HL-60/S4 treated with retinoic acid at 250 ng/mL for 4 days and 3 days (cell line): ENCODE results near the gene ATF3.

Experiments used
- in situ Hi-C: fragments of 300-500 bp; cut with MboI; formaldehyde crosslinking; loops from 2 replicates; pipeline ENCODE4 v1.7.0; 2022; ENCODE audit warnings: low sequenced_read_pairs

The ATF3 gene

DNA sequence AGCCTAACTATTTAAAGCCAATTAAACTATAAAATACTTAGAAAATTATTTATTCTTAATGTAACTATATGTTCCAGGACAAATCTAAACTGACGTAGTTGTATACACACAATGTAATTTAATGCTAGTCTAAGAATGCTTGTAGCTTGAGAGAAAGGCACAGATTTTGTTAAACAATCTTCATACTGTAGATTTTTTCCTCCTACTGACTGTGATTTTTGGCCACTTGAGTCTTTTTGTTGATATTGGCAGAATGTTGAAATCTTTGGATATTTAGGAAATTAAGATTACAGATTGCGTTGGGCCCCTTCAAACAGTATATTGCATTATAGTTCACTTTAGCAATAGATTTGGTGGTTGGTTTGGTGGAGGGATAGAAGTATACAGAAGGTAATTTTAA lies 40.5 kb downstream of the ATF3 start:
- in situ Hi-C loops: no loop called here

DNA sequence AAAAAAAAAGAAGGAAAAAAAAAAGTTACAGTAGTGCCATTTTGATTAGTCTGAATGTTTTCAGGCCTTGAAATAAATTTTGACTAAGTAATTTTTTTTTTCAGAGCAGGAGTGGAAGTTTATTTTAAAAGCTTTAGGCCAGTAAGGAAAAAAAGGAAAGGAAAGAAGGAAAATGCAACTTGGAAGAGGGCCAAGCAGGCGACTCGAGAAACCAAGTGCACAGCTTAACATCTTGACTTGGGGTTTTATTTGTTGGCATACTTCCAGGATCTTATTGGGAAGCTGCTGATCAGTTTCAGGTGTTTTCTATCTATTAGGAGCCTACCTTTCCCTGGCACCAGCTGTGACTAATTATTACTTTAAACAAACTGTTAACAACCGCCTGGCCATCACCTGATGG lies 41.7 kb downstream of the ATF3 start:
- in situ Hi-C loops: loop anchor here (25.0 kb wide), 1 partner anchor 337 kb away; no protein-coding TSS in a partner anchor

- in situ Hi-C loops: loop anchor here (25.0 kb wide), 1 partner anchor 336 kb away; no protein-coding TSS in a partner anchor
Observed at GRCh38 chr1:212651521-212651920, 43.0 kb downstream of the ATF3 start.

DNA sequence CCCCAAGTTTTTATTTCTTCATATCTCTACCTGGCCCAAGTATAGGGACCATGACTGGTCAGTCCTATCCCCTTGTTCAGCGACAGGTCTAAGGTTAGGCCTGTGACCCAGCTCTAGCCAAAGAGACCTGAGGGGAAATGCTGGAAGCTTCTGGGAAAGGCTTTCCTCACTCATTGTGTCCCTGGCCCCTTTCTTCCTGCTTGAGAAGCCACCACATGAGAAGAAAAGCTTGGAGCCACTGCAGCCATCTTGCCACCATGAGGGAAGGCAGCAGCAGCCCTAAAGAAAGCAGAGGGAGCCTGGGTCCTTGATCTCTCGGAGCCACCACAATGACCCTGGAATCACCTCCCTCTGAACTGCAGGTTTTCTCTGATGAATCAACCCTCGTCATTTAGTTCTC lies 43.4 kb downstream of the ATF3 start:
- in situ Hi-C loops: loop anchor here (25.0 kb wide), 1 partner anchor 335 kb away; no protein-coding TSS in a partner anchor

DNA sequence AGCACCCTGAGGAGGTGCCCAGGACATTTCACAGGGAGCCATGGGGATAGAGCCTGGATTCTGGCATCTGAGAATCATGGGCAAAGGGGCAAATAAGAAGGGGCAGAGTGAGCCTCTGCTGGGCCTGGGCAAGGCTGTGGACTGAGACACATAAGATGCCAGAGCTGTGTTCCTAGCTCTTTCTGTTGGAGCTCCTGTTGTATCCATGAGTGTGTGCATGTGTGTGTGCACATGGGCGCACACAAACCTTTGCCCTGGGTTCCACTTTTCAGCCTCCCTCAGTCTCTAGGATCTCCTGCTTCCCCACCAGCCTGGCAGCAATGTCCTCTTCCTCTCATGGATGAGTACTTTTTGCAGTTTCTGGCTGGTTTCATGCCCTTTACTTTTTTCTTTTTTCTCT lies 44.0 kb downstream of the ATF3 start:
- in situ Hi-C loops: loop anchor here (25.0 kb wide), 1 partner anchor 335 kb away; no protein-coding TSS in a partner anchor

- in situ Hi-C loops: loop anchor here (25.0 kb wide), 1 partner anchor 331 kb away; no protein-coding TSS in a partner anchor
Observed at GRCh38 chr1:212655668-212656440, 47.3 kb downstream of the ATF3 start.

- in situ Hi-C loops: loop anchor here (25.0 kb wide), 1 partner anchor 331 kb away; no protein-coding TSS in a partner anchor
Observed at GRCh38 chr1:212656730-212657129, 48.2 kb downstream of the ATF3 start.

GRCh38 chr1:212658250-212658649 lies 49.7 kb downstream of the ATF3 start:
- in situ Hi-C loops: loop anchor here (25.0 kb wide), 1 partner anchor 329 kb away; no protein-coding TSS in a partner anchor

GRCh38 chr1:212664409-212665199 lies 56.0 kb downstream of the ATF3 start:
- in situ Hi-C loops: loop anchor here (25.0 kb wide), 1 partner anchor 323 kb away; no protein-coding TSS in a partner anchor

- in situ Hi-C loops: loop anchor here (25.0 kb wide), 1 partner anchor 322 kb away; no protein-coding TSS in a partner anchor
Observed at GRCh38 chr1:212665241-212666115, 56.9 kb downstream of the ATF3 start.

- in situ Hi-C loops: loop anchor here (25.0 kb wide), 1 partner anchor 321 kb away; no protein-coding TSS in a partner anchor
Observed at GRCh38 chr1:212666116-212666775, 57.7 kb downstream of the ATF3 start.

- in situ Hi-C loops: loop anchor here (25.0 kb wide), 1 partner anchor 320 kb away; no protein-coding TSS in a partner anchor
Observed at GRCh38 chr1:212667223-212668139, 58.9 kb downstream of the ATF3 start.

DNA sequence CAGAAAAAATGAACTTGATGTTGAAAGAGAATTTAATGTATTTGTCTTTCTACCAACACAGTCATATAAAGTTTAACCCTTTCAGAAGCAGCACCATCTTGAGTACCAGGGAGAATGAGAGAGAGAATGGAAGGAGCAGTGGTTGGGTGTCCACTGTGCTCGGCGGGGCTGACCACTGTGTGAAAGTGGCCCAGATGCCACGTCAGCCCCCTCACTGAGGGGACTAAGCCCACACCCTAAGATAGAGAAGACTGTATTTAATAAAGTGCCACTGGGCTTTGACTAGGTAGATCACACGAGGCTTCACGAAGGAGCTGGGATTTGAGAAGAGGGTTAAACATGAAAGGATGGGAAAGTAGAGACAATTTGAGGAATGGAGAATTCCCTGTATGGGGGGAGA lies 59.9 kb downstream of the ATF3 start:
- in situ Hi-C loops: loop anchor here (25.0 kb wide), 1 partner anchor 319 kb away; no protein-coding TSS in a partner anchor

DNA sequence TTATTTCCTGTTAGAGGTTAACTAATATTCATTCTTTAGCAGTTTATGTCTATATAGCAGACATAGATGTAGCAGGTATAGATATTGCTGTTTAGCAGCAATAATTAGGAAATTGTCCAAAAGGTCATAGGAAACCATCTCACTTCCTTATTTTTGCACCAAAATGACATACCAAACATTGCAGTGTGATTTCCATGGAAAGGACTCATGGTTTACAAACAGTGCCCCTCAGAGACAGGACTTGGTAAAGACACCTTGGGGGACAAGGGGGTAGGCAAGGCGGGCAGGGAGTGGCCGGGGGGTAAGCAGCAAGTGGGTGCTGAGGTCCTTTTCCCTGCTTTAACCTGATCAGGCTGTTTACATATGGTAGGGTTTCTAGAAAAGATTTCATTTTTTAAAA lies 60.5 kb downstream of the ATF3 start:
- in situ Hi-C loops: loop anchor here (25.0 kb wide), 1 partner anchor 318 kb away; no protein-coding TSS in a partner anchor

DNA sequence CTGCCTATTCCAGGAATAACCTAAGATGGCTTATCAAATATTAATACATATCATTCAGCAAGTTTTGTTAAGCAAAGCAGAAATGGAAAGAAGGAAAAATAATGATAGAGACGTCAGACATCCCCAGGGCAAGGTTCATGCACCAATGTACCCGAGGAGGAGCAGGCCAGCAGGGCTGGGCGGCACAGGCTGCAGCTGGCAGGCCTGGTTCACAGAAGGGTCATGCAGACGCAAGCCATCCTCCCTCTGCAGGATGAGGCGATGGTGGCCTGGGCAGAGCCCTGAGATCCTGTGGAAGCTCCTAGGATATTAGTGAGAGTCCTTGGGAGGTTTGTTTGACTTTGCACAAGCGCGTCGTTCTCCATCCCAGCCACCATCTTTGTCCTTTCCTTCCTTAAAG lies 61.0 kb downstream of the ATF3 start:
- in situ Hi-C loops: loop anchor here (25.0 kb wide), 1 partner anchor 318 kb away; no protein-coding TSS in a partner anchor

DNA sequence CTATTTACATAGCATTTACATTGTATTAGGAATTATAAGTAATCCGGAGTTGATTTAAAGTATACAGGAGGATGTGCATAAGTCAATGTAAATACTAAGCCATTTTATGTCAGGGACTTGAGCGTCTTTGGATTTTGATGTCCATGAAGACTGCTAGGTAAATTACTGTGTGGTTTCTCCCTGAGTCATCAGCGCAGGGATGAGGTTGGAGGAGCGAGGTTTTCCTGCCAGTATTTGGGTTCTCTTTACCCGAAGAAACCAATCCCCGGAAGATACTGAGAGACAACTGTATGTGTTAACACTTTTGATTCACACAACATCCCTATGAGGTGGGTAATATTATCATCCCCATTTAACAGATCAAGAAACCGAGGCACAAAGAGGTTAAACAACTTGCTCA lies 61.7 kb downstream of the ATF3 start:
- in situ Hi-C loops: loop anchor here (25.0 kb wide), 1 partner anchor 317 kb away; no protein-coding TSS in a partner anchor
